Mesenchymal stem cell (in vitro differentiated cells and primary cell): Measurements from ENCODE around the gene PIANP.
"Not testable (repeated sequence)": the region's sequence is repeated elsewhere in the genome, so short reads cannot be mapped to it uniquely, and the experiment has no call there.

Source experiments
- DNase-seq: peaks from one replicate; pipeline ENCODE4 v3.0.0-alpha.2; 2013
- H2AFZ ChIP-seq: one replicate; pipeline ENCODE4 v1.6.1; 2013; ENCODE audit warnings: low read depth, mild to moderate bottlenecking, control low read depth, inconsistent platforms, low read length, moderate library complexity
- H2AK5ac ChIP-seq: 2 replicates; pipeline ENCODE4 v1.6.1; 2013; ENCODE audit warnings: low read length, moderate library complexity, mild to moderate bottlenecking, inconsistent platforms; ENCODE audit not compliant: severe bottlenecking
- H2BK120ac ChIP-seq: one replicate; pipeline ENCODE4 v1.6.1; 2013; ENCODE audit warnings: low read depth, mild to moderate bottlenecking, inconsistent platforms, low read length, moderate library complexity
- H2BK12ac ChIP-seq, 2 experiments: one replicate each; pipeline ENCODE4 v1.6.1; 2013; ENCODE audit warnings: inconsistent platforms in 2 of 2, low read length in 2 of 2, mild to moderate bottlenecking in 2 of 2, moderate library complexity in 2 of 2, control low read depth in 1 of 2
- H2BK15ac ChIP-seq: one replicate; pipeline ENCODE4 v1.6.1; 2013; ENCODE audit warnings: mild to moderate bottlenecking, low read depth, inconsistent platforms; ENCODE audit not compliant: poor library complexity, severe bottlenecking
- H2BK5ac ChIP-seq: 2 replicates; pipeline ENCODE4 v1.6.1; 2013; ENCODE audit warnings: low read depth, mild to moderate bottlenecking, low read length, control low read depth, inconsistent platforms; ENCODE audit not compliant: poor library complexity, severe bottlenecking
- H3K14ac ChIP-seq, 2 experiments: one replicate each; pipeline ENCODE4 v1.6.1; 2013; ENCODE audit warnings: inconsistent platforms in 2 of 2, low read length in 2 of 2, control low read depth in 1 of 2, mild to moderate bottlenecking in 1 of 2, moderate library complexity in 1 of 2
- H3K18ac ChIP-seq, 2 experiments: one replicate each; pipeline ENCODE4 v1.6.1; 2013; ENCODE audit warnings: inconsistent platforms in 2 of 2, low read length in 2 of 2, control low read depth in 1 of 2, low read depth in 1 of 2, mild to moderate bottlenecking in 1 of 2
- H3K23ac ChIP-seq, 2 experiments: one replicate each; pipeline ENCODE4 v1.6.1; 2013; ENCODE audit warnings: inconsistent platforms in 2 of 2, low read length in 2 of 2, mild to moderate bottlenecking in 2 of 2, moderate library complexity in 2 of 2, control low read depth in 1 of 2
- H3K27ac ChIP-seq: 2 replicates; pipeline ENCODE4 v1.5.1; 2013; ENCODE audit warnings: mild to moderate bottlenecking, moderate library complexity, low read length, control low read depth, inconsistent platforms; ENCODE audit not compliant: poor library complexity, severe bottlenecking
- H3K27me3 ChIP-seq, 2 experiments: 2 replicates each; pipeline versions ENCODE4 v1.6.1 to v1.7.0; 2013; ENCODE audit warnings: low read length in 2 of 2, mild to moderate bottlenecking in 2 of 2, moderate library complexity in 2 of 2, control low read depth in 1 of 2, inconsistent platforms in 1 of 2; ENCODE audit not compliant: control insufficient read depth in 1 of 2, insufficient read depth in 1 of 2
- H3K36me3 ChIP-seq, 2 experiments: 2 replicates each; pipeline versions ENCODE4 v1.6.1 to v1.7.0; 2013; ENCODE audit warnings: low read length in 2 of 2, control low read depth in 1 of 2, inconsistent platforms in 1 of 2, low read depth in 1 of 2, mild to moderate bottlenecking in 1 of 2; ENCODE audit not compliant: insufficient read depth in 2 of 2, control insufficient read depth in 1 of 2
- H3K4ac ChIP-seq, 2 experiments: one replicate each; pipeline ENCODE4 v1.6.1; 2013; ENCODE audit warnings: inconsistent platforms in 2 of 2, low read length in 2 of 2, mild to moderate bottlenecking in 2 of 2, moderate library complexity in 2 of 2, control low read depth in 1 of 2, low read depth in 1 of 2
- H3K4me1 ChIP-seq: 2 replicates; pipeline ENCODE4 v1.6.1; 2013; ENCODE audit warnings: low read depth, low read length, control low read depth; ENCODE audit not compliant: control insufficient read depth, insufficient read depth
- H3K4me2 ChIP-seq: 2 replicates; pipeline ENCODE4 v1.6.1; 2013; ENCODE audit warnings: low read length, mild to moderate bottlenecking, inconsistent platforms; ENCODE audit not compliant: poor library complexity, severe bottlenecking
- H3K4me3 ChIP-seq, 2 experiments: 2 replicates each; pipeline versions ENCODE4 v1.5.1 to v1.7.0; 2013; ENCODE audit warnings: low read length in 2 of 2, mild to moderate bottlenecking in 2 of 2, control low read depth in 1 of 2, low read depth in 1 of 2; ENCODE audit not compliant: insufficient read depth in 1 of 2
- H3K79me1 ChIP-seq: replicated peaks from 2 replicates; pipeline ENCODE4 v1.6.1; 2013; ENCODE audit warnings: mild to moderate bottlenecking, control low read depth, low read length, inconsistent platforms; ENCODE audit not compliant: poor library complexity, severe bottlenecking
- H3K9ac ChIP-seq: 2 replicates; pipeline ENCODE4 v1.7.0; 2013; ENCODE audit warnings: mild to moderate bottlenecking, low read length, moderate library complexity
- H3K9me3 ChIP-seq: 2 replicates; pipeline ENCODE4 v1.7.0; 2013; ENCODE audit warnings: mild to moderate bottlenecking, low read length; ENCODE audit not compliant: control insufficient read depth
- H4K8ac ChIP-seq: one replicate; pipeline ENCODE4 v1.6.1; 2013; ENCODE audit warnings: inconsistent platforms, mild to moderate bottlenecking, low read length, moderate library complexity
- H4K91ac ChIP-seq: one replicate; pipeline ENCODE4 v1.6.1; 2013; ENCODE audit warnings: mild to moderate bottlenecking, low read length, inconsistent platforms
- WGBS: methylation state at CpG from one replicate; pipeline ENCODE4 v1.1.7; 2013; ENCODE audit warnings: mixed read lengths; 5-methylcytosine and 5-hydroxymethylcytosine counted together

Gene PIANP

DNA sequence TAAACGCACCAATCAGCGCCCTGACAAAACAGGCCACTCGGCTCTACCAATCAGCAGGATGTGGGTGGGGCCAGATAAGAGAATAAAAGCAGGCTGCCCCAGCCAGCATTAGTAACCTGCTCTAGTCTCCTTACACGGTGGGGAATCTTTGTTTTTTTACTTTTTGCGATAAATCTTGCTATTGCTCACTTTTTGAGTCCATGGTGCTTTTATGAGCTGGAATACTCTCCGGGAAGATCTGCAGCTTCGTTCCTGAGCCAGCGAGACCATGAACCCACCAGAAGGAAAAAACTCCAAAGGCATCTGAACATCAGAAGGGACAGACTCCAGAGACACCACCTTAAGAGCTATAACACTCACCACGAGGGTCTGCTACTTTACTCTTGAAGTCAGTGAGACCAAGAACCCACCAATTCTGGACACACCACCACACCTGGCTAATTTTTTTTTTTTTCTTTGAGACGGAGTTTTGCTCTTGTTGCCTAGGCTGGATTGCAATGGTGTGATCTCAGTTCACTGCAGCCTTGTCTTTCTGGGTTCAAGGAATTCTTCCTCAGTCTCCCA is 16.3 kb upstream of the PIANP start:
- Histone ChIP-seq H3K9me3 (no peaks in the 10 kb centered on the region), H2AK5ac (no peak overlapping the region), H2BK5ac (no peak overlapping the region), H2BK12ac (no peak overlapping the region), H3K18ac (no peak overlapping the region), H3K23ac (no peak overlapping the region), H3K9ac (no peak overlapping the region), H4K91ac (no peak overlapping the region), H2BK15ac (no peak overlapping the region), H3K79me1 (no peaks in the 10 kb centered on the region), H4K8ac (no peak overlapping the region), H2BK120ac (no peak overlapping the region), H3K27me3 (peaks cover 0 to 5% of the 10 kb centered on the region in 2 experiments), H3K14ac (no peak overlapping the region), H3K4me1 (no peaks in the 10 kb centered on the region), H3K4me3 (no peak overlapping the region), H3K36me3 (no peaks in the 10 kb centered on the region), H2AFZ (no peak overlapping the region), H3K4me2 (no peak overlapping the region), H3K4ac (no peak overlapping the region), H3K27ac (no peak overlapping the region)
- no peak for DNase-seq
- WGBS = over 99% methylated on average over 10 of the region's 10 CpGs

DNA sequence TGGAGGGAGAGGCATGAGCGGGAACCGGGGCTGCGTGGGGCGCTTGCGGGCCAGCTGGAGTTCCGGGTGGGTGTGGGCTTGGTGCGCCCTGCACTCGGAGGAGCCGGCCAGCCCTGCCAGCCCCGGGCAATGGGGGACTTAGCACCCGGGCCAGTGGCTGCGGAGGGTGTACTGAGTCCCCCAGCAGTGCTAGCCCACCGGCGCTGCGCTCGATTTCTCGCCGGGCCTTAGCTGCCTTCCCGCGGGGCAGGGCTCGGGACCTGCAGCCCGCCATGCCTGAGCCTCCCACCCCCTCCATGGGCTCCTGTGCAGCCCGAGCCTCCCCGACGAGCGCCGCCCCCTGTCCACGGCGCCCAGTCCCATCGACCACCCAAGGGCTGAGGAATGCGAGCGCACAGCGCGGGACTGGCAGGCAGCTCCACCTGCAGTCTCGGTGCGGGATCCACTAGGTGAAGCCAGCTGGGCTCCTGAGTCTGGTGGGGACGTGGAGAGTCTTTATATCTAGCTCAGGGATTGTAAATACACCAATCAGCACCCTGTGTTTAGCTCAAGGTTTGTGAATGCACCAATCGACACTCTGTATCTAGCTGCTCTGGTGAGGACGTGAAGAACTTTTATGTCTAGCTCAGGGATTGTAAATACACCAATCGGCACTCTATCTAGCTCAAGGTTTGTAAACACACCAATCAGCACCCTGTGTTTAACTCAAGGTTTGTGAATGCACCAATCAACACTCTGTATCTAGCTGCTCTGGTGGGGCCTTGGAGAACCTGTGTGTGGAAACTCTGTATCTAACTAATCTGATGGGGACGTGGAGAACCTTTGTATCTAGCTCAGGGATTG is 15.6 kb upstream of the PIANP start:
- H3K9ac ChIP-seq, H2BK5ac ChIP-seq, H4K91ac ChIP-seq, H2BK120ac ChIP-seq, H3K27me3 ChIP-seq, H4K8ac ChIP-seq, H3K18ac ChIP-seq, H2BK15ac ChIP-seq, H3K9me3 ChIP-seq, H3K4me1 ChIP-seq, H3K23ac ChIP-seq, DNase-seq, H3K27ac ChIP-seq, H2BK12ac ChIP-seq, H3K4me3 ChIP-seq, H2AFZ ChIP-seq, H2AK5ac ChIP-seq, H3K14ac ChIP-seq, H3K4me2 ChIP-seq, H3K4ac ChIP-seq, H3K36me3 ChIP-seq, H3K79me1 ChIP-seq: not testable (repeated sequence)
- 92% methylated on average over 16 of the region's 41 CpGs for WGBS

DNA sequence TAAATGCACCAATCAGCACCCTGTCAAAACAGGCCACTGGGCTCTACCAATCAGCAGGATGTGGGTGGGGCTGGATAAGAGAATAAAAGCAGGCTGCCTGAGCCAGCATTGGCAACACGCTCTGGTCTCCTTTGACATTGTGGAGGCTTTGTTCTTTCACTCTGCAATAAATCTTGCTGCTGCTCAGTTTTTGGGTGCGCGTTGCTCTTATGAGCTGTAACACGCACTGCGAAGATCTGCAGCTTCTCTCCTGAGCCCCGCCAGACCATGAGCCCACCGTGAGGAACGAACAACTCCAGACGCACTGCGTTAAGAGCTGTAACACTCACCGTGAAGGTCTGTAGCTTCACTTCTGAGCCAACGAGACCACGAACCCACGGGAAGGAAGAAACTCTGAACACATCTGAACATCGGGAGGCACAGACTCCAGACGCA is 8.4 kb upstream of the PIANP start:
- Histone ChIP-seq H3K4me2 (no peak overlapping the region), H4K8ac (no peak overlapping the region), H3K79me1 (no peaks in the 10 kb centered on the region), H2BK12ac (no peak overlapping the region), H3K23ac (no peak overlapping the region), H3K27ac (no peak overlapping the region), H3K4ac (no peak overlapping the region), H3K4me3 (no peak overlapping the region), H4K91ac (no peak overlapping the region), H3K9ac (no peak overlapping the region), H2BK120ac (no peak overlapping the region), H2BK15ac (no peak overlapping the region), H3K18ac (no peak overlapping the region), H3K4me1 (no peaks in the 10 kb centered on the region), H3K14ac (no peak overlapping the region), H2AK5ac (no peak overlapping the region), H2BK5ac (no peak overlapping the region), H2AFZ (no peak overlapping the region), H3K36me3 (no peaks in the 10 kb centered on the region), H3K9me3 (no peaks in the 10 kb centered on the region), H3K27me3 (peaks cover 0 to 5% of the 10 kb centered on the region in 2 experiments)
- WGBS = 92% methylated on average over 16 of the region's 16 CpGs
- DNase-seq = no peak

DNA sequence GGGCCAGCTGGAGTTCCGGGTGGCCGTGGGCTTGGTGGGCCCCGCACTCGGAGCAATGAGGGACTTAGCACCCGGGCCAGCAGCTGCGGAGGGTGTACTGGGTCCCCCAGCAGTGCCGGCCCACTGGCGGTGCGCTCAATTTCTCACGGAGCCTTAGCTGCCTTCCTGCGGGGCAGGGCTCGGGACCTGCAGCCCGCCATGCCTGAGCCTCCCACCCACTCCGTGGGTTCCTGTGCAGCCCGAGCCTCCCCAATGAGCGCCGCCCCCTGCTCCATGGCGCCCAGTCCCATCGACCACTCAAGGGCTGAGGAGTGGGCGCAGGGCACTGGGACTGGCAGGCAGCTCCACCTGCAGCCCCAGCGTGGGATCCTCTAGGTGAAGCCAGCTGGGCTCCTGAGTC is 7.7 kb upstream of the PIANP start:
- DNase-seq, H2AFZ ChIP-seq, H4K91ac ChIP-seq, H3K4ac ChIP-seq, H3K4me1 ChIP-seq, H2BK5ac ChIP-seq, H3K23ac ChIP-seq, H3K9ac ChIP-seq, H4K8ac ChIP-seq, H3K4me2 ChIP-seq, H3K79me1 ChIP-seq, H3K4me3 ChIP-seq, H3K14ac ChIP-seq, H3K27ac ChIP-seq, H3K9me3 ChIP-seq, H2BK12ac ChIP-seq, H2AK5ac ChIP-seq, H2BK15ac ChIP-seq, H3K36me3 ChIP-seq, H3K18ac ChIP-seq, H2BK120ac ChIP-seq: not testable (repeated sequence)
- peaks cover 0 to 10% of the 10 kb centered on the region in 2 experiments for H3K27me3 ChIP-seq
- 97% methylated on average over 17 of the region's 21 CpGs for WGBS
